HL-60 (cell line): ENCODE results near the gene CDH22.

Experiments used
- DNase-seq, 2 experiments: peaks; one replicate each; pipeline ENCODE4 v3.0.0-alpha.2; 2010 to 2020; ENCODE audit warnings: low read depth in 1 of 2, low spot score in 1 of 2
- H3K27ac ChIP-seq: fragments of 250-450 bp; sonication (Bioruptor Pico); replicated peaks from 2 replicates; pipeline ENCODE4 v1.5.1; 2020; ENCODE audit warnings: mild to moderate bottlenecking, moderate library complexity
- H3K27me3 ChIP-seq: fragments of 250-450 bp; sonication (Bioruptor Pico); 2 replicates; pipeline ENCODE4 v1.5.1; 2021; ENCODE audit warnings: mild to moderate bottlenecking, moderate library complexity; ENCODE audit not compliant: insufficient read depth, poor library complexity, severe bottlenecking
- H3K4me3 ChIP-seq: replicated peaks from 2 replicates; pipeline ENCODE4 v1.5.1; 2011; ENCODE audit warnings: mild to moderate bottlenecking, control low read depth, low read length; ENCODE audit not compliant: insufficient read depth
- GABPA ChIP-seq: IDR thresholded peaks from 2 replicates; pipeline ENCODE4 v1.6.1; 2012; ENCODE audit warnings: low read depth
- POLR2AphosphoS5 ChIP-seq: IDR thresholded peaks from 2 replicates; pipeline ENCODE4 v1.6.1; 2012; ENCODE audit warnings: low read depth
- SPI1 ChIP-seq: IDR thresholded peaks from 2 replicates; pipeline ENCODE4 v1.6.1; 2012; ENCODE audit warnings: low read depth, mild to moderate bottlenecking, borderline replicate concordance
- TF ChIP-seq, protein P1 (sequence below): IDR thresholded peaks from 2 replicates; pipeline ENCODE4 v1.6.1; 2012; ENCODE audit warnings: low read depth; ENCODE audit not compliant: insufficient replicate concordance
- TF ChIP-seq, protein P2 (sequence below): IDR thresholded peaks from one replicate; pipeline ENCODE4 v1.5.1; 2011; ENCODE audit warnings: low read length, control low read depth, inconsistent platforms; ENCODE audit not compliant: insufficient read depth

Gene CDH22

GRCh38 chr20:46227272-46227767 lies 81.0 kb downstream of the CDH22 start:
- Histone ChIP-seq H3K27me3 (peaks cover 2% of the 10 kb centered on the region), H3K27ac (no peak overlapping the region), H3K4me3 (no peak overlapping the region)
- no peak for TF ChIP-seq POLR2AphosphoS5
- no peak for TF ChIP-seq SPI1
- DNase-seq, result no peak

DNA sequence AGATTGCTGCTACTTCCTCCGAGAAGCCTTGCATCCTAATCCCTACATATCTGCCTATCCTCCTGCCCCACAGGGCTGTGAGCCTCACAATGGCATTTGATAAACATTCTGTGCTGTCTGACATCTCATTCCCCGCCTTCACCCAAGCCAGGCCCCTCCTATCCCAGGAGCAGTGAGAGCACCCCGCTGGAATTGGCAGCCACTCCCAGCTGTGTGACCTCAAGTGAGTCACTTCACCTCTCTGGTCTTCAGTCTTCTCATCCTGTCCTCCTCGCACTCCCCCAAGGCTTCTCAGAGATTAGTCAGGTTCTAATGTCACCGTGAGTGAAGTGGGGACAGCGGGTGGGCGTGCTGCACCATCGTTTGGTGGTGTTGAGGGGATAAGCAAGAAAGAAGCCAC lies 81.7 kb downstream of the CDH22 start:
- H3K27ac ChIP-seq, result no peak overlapping the region
- H3K27me3 ChIP-seq, result no peaks in the 10 kb centered on the region
- no peak for DNase-seq
- TF ChIP-seq POLR2AphosphoS5 (no peak), GABPA (no peak), SPI1 (no peak)
- TF ChIP-seq, protein P1, sequence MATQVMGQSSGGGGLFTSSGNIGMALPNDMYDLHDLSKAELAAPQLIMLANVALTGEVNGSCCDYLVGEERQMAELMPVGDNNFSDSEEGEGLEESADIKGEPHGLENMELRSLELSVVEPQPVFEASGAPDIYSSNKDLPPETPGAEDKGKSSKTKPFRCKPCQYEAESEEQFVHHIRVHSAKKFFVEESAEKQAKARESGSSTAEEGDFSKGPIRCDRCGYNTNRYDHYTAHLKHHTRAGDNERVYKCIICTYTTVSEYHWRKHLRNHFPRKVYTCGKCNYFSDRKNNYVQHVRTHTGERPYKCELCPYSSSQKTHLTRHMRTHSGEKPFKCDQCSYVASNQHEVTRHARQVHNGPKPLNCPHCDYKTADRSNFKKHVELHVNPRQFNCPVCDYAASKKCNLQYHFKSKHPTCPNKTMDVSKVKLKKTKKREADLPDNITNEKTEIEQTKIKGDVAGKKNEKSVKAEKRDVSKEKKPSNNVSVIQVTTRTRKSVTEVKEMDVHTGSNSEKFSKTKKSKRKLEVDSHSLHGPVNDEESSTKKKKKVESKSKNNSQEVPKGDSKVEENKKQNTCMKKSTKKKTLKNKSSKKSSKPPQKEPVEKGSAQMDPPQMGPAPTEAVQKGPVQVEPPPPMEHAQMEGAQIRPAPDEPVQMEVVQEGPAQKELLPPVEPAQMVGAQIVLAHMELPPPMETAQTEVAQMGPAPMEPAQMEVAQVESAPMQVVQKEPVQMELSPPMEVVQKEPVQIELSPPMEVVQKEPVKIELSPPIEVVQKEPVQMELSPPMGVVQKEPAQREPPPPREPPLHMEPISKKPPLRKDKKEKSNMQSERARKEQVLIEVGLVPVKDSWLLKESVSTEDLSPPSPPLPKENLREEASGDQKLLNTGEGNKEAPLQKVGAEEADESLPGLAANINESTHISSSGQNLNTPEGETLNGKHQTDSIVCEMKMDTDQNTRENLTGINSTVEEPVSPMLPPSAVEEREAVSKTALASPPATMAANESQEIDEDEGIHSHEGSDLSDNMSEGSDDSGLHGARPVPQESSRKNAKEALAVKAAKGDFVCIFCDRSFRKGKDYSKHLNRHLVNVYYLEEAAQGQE, result no peak
- TF ChIP-seq, protein P2, sequence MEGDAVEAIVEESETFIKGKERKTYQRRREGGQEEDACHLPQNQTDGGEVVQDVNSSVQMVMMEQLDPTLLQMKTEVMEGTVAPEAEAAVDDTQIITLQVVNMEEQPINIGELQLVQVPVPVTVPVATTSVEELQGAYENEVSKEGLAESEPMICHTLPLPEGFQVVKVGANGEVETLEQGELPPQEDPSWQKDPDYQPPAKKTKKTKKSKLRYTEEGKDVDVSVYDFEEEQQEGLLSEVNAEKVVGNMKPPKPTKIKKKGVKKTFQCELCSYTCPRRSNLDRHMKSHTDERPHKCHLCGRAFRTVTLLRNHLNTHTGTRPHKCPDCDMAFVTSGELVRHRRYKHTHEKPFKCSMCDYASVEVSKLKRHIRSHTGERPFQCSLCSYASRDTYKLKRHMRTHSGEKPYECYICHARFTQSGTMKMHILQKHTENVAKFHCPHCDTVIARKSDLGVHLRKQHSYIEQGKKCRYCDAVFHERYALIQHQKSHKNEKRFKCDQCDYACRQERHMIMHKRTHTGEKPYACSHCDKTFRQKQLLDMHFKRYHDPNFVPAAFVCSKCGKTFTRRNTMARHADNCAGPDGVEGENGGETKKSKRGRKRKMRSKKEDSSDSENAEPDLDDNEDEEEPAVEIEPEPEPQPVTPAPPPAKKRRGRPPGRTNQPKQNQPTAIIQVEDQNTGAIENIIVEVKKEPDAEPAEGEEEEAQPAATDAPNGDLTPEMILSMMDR, result no peak
- H3K4me3 ChIP-seq, result no peak overlapping the region

GRCh38 chr20:46222521-46223007 lies 85.7 kb downstream of the CDH22 start:
- TF ChIP-seq POLR2AphosphoS5, result no peak
- TF ChIP-seq GABPA, result no peak
- TF ChIP-seq, protein P1, result no peak
- no peak for TF ChIP-seq SPI1
- TF ChIP-seq, protein P2, result no peak
- H3K27ac ChIP-seq, result no peak overlapping the region
- DNase-seq, result no peak
- no peak overlapping the region for H3K4me3 ChIP-seq
- H3K27me3 ChIP-seq, result no peaks in the 10 kb centered on the region

DNA sequence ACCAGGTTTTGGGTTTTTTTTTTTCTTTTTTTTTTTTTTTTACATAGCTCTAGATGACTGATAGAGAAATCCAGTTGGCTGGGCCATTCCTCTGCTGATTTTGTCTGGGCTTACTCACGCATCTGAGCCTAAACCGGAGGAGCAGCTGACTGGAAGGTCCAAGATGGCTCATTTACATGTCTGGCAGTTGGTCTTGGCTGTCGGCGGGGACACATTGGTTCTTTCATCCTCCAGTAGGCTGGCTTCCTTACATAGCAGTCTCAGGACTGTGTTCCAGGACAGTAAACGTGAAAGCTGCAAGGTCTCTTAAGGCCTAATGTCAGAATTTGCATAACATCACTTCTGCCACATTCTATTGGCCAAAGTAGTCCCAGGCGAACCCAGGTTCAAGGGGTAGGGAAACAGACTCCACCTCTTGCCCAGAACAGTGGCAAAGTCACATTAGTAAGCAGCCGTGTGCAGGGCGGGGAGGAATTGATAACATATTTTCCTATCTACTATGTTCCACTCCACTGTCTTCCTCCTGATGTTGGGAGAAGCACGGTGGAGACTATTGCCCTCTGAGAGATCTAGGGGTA lies 87.0 kb downstream of the CDH22 start:
- Histone ChIP-seq H3K27ac (no peak overlapping the region), H3K27me3 (no peaks in the 10 kb centered on the region), H3K4me3 (no peak overlapping the region)
- no peak for DNase-seq
- TF ChIP-seq GABPA (no peak), SPI1 (no peak), POLR2AphosphoS5 (no peak)
- TF ChIP-seq, protein P2, result no peak
- TF ChIP-seq, protein P1, result no peak
